ENCODE data around the gene MARK3.

The MARK3 gene

DNA sequence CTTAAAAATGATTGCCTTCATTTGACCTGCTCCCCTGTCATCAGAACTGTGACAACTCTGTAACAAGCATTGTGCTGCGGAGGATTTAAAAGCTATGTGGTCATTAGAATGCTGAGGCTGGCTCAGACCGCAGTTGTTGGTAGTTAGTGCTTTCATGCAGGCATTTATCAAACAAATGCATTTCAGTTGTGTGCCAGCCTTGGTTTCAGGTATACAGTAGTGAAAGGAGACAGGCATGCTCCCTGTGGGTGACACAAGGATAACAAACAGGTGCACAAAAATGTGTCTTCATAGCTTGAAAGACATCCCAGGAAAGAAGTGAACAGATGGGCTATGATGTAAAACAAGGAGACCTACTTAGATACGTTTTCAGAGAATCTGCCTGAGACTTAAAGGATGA, 60.6 kb downstream of the MARK3 start:
- no peak overlapping the region for H3K4me2 ChIP-seq (ENCODE audit: insufficient read depth, low read length)
- no peak overlapping the region for H3K9ac ChIP-seq (ENCODE audit: low read depth, low read length)
- no peak overlapping the region for H2AFZ ChIP-seq (ENCODE audit: low read depth, low read length)
- H3K36me3 ChIP-seq (ENCODE audit: insufficient read depth, low read length), result peaks cover 23% of the 10 kb centered on the region; the same call in 1 of the 2 replicates
- TF ChIP-seq EZH2 (IDR thresholded peaks at IDR 0.05; ENCODE audit: borderline replicate concordance, low read depth, low read length, severe bottlenecking), result no peak
- TF ChIP-seq, protein P1, sequence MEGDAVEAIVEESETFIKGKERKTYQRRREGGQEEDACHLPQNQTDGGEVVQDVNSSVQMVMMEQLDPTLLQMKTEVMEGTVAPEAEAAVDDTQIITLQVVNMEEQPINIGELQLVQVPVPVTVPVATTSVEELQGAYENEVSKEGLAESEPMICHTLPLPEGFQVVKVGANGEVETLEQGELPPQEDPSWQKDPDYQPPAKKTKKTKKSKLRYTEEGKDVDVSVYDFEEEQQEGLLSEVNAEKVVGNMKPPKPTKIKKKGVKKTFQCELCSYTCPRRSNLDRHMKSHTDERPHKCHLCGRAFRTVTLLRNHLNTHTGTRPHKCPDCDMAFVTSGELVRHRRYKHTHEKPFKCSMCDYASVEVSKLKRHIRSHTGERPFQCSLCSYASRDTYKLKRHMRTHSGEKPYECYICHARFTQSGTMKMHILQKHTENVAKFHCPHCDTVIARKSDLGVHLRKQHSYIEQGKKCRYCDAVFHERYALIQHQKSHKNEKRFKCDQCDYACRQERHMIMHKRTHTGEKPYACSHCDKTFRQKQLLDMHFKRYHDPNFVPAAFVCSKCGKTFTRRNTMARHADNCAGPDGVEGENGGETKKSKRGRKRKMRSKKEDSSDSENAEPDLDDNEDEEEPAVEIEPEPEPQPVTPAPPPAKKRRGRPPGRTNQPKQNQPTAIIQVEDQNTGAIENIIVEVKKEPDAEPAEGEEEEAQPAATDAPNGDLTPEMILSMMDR (IDR thresholded peaks at IDR 0.05; ENCODE audit: borderline replicate concordance, extremely low read depth, low read length, poor library complexity, severe bottlenecking), result no peak
- no peaks in the 10 kb centered on the region for H3K27me3 ChIP-seq (ENCODE audit: insufficient read depth, low read length, poor library complexity)
- H3K27ac ChIP-seq (ENCODE audit: low read length), result no peak overlapping the region
- peaks cover 34% of the 10 kb centered on the region for H4K20me1 ChIP-seq (ENCODE audit: insufficient read depth, low read length)
- H3K9me3 ChIP-seq (ENCODE audit: insufficient read depth, low read length, severe bottlenecking), result no peaks in the 10 kb centered on the region
- no peak overlapping the region for H3K4me3 ChIP-seq (ENCODE audit: low read depth in 1 of 2, low read length in 2 of 2)
- no peaks in the 10 kb centered on the region for H3K4me1 ChIP-seq (ENCODE audit: insufficient read depth, low read length)
- ATAC-seq (ENCODE audit: insufficient read depth, low read depth) (no peak), DNase-seq (no peak)
- peaks cover 74% of the 10 kb centered on the region for H3K79me2 ChIP-seq (ENCODE audit: insufficient read depth, low read length)

DNA sequence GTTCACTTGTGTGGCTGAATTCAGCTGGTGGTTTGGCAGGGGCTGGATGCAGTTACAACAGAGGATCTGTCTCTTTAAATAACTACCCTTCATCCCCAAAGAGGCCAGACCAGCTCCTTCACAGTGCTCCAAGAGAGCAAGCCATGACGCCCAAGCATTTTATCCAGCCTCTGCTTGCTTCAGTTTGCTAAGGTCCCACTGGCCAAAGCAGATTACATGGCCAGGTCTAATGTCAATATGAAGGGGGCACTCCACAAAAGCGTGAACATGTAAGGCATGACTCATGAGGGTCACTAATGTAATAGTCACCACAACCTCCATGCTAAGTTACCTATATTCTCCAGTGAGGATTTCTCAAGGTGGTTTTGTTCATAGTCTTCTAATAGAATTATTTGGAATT, 62.9 kb downstream of the MARK3 start:
- Histone ChIP-seq H3K9me3 (ENCODE audit: insufficient read depth, low read length, severe bottlenecking) (no peaks in the 10 kb centered on the region), H3K4me1 (ENCODE audit: insufficient read depth, low read length) (no peaks in the 10 kb centered on the region), H2AFZ (ENCODE audit: low read depth, low read length) (no peak overlapping the region), H3K27me3 (ENCODE audit: insufficient read depth, low read length, poor library complexity) (no peaks in the 10 kb centered on the region), H3K27ac (ENCODE audit: low read length) (no peak overlapping the region), H3K4me3 (ENCODE audit: low read depth in 1 of 2, low read length in 2 of 2) (no peak overlapping the region), H3K4me2 (ENCODE audit: insufficient read depth, low read length) (no peak overlapping the region), H3K36me3 (ENCODE audit: insufficient read depth, low read length) (peaks cover 28% of the 10 kb centered on the region; the same call in 1 of the 2 replicates), H3K79me2 (ENCODE audit: insufficient read depth, low read length) (peaks cover 62% of the 10 kb centered on the region), H4K20me1 (ENCODE audit: insufficient read depth, low read length) (peaks cover 34% of the 10 kb centered on the region), H3K9ac (ENCODE audit: low read depth, low read length) (no peak overlapping the region)
- DNase-seq, result no peak
- ATAC-seq (ENCODE audit: insufficient read depth, low read depth), result no peak
- TF ChIP-seq, protein P1 (IDR thresholded peaks at IDR 0.05; ENCODE audit: borderline replicate concordance, extremely low read depth, low read length, poor library complexity, severe bottlenecking), result no peak
- TF ChIP-seq EZH2 (IDR thresholded peaks at IDR 0.05; ENCODE audit: borderline replicate concordance, low read depth, low read length, severe bottlenecking), result no peak

DNA sequence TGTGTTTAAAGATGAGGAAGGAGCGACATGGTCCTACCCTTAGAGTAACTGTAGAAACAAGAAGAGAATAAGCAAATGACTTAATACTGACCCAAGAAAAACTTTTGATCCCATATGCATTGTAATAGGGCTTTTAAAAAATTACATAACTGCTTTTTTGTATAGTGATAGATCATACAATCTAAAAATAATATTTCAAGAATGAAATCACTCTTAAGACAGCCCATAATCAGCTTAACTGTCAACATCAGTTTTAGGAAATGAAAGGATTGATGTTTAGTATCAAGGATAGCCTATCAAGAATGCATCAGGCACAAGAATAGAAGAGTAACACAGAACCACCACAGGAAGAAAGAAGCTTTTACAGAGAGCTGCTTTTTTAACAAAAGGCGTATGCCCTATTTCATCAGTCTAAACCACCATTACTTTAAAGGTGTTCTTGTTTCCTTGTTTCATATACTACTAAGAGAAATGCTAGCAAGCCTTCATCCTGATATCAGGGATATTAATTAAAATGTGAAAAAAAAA, 64.5 kb downstream of the MARK3 start:
- Histone ChIP-seq H3K9me3 (ENCODE audit: insufficient read depth, low read length, severe bottlenecking) (no peaks in the 10 kb centered on the region), H3K9ac (ENCODE audit: low read depth, low read length) (no peak overlapping the region), H3K4me3 (ENCODE audit: low read depth in 1 of 2, low read length in 2 of 2) (no peak overlapping the region), H3K27me3 (ENCODE audit: insufficient read depth, low read length, poor library complexity) (no peaks in the 10 kb centered on the region), H3K4me1 (ENCODE audit: insufficient read depth, low read length) (no peaks in the 10 kb centered on the region), H3K4me2 (ENCODE audit: insufficient read depth, low read length) (no peak overlapping the region), H3K79me2 (ENCODE audit: insufficient read depth, low read length) (peaks cover 52% of the 10 kb centered on the region), H4K20me1 (ENCODE audit: insufficient read depth, low read length) (peaks cover 34% of the 10 kb centered on the region), H3K27ac (ENCODE audit: low read length) (no peak overlapping the region), H2AFZ (ENCODE audit: low read depth, low read length) (no peak overlapping the region), H3K36me3 (ENCODE audit: insufficient read depth, low read length) (peaks cover 28% of the 10 kb centered on the region)
- ATAC-seq (ENCODE audit: insufficient read depth, low read depth) (no peak), DNase-seq (no peak)
- no peak for TF ChIP-seq EZH2 (IDR thresholded peaks at IDR 0.05; ENCODE audit: borderline replicate concordance, low read depth, low read length, severe bottlenecking)
- TF ChIP-seq, protein P1 (IDR thresholded peaks at IDR 0.05; ENCODE audit: borderline replicate concordance, extremely low read depth, low read length, poor library complexity, severe bottlenecking), result no peak

Data from DND-41 (cell line).